ENCODE results near the gene LRRC25.
"Not testable (repeated sequence)": the region's sequence is repeated elsewhere in the genome, so short reads cannot be mapped to it uniquely, and the experiment has no call there.

LRRC25 gene

DNA sequence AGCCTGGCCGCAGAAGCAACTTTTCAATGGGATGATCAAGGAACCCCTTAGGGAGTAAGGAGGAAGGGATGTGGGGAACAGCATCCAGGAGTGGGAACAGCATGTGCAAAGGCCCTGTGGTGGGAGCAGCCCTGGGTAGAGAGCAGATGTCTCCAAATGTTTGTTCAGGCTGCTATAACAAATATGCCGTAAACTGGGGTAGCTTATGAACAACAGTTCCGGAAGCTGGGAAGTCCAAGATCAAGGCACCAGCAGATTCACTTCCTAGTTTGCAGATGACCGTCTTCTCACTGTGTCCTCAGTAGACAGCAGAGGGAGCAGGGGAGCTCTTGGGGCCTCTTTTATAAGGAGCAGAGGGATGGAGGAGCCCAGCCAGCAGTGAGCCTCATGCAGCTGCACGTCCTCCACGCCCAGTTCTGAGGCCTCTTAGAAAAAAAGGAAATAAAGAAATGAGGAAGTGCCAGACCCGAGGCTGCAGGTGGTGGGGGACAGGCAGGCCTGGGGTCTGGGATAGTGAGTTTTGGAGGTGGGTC, 4.2 kb upstream of the LRRC25 start:
- peak; percentile 78 for FAIRE-seq

DNA sequence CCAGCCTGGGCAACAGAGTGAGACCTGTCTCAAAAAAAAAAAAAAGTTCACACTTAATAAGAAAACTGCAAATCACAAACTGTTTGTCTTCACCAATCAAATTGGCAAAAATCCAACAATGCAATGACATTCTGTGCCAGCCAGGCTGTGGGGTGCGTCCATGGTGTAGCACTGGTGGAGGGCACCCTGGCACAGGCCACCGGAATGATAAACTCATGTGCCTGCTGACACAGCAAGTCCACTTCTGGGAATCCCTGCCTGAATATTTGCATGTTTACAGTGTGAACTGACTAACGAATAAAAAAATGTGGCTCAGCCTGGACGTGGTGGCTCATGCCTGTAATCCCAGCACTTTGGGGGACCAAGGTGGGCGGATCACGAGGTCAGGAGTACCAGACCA, 1.6 kb upstream of the LRRC25 start:
- no peak for FAIRE-seq

DNA sequence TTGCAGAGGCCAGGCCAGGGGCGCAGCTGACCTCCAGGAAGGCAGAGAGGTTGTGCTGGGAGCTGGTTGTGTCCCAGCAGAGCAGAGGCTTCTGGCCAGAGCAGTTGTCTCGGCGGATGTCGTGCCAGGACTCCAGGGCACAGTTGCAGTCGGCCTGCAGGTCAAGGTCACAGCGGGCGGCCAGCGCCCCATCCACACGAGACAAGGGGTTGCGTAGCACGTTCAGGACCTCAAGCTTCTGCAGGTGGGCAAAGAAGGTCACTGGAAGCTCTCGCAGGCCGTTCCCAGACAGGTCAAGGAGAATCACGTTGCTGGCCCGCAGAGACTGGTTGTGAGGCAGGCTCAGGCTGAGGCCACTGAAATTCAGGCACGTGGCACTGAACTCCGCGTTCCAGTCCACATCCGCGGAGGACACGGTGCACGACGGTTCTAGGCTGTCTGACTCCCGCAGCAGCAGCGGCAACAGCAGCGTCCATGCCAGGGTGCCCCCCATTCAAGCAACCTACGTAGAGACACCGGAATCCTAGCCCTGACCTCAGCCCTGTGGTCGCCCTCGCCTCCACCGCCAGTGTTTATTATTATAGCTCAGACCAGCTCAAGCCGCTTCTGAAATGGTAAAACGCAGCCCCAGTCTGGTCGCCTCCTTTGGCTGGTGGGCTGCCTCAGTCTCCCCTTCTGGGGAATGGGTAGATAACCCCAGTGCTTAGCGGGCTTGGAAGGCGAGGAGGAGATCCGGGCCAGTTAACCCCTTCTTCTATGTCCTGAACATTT, 766 bp downstream of the LRRC25 start:
- no peak for FAIRE-seq

DNA sequence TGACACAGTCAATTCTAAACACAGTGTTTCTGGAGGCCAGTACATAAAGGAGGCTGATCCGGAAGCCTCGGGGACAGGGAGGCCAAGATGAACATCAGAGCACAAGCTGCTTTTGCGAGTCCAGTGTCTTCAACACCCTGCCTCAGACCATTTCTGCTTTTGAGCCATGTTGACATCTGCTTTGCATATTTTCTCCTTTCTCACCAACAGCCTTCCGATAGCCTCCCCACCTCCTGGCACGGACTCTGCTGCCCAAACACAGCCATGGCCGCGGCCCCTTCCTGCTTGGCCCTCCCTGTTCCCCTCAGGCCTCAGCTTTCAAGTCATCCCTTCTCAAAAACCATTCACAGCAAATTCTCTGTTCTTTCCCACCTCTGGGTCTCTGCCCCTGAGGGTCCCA, 3.6 kb downstream of the LRRC25 start:
- FAIRE-seq: no peak

DNA sequence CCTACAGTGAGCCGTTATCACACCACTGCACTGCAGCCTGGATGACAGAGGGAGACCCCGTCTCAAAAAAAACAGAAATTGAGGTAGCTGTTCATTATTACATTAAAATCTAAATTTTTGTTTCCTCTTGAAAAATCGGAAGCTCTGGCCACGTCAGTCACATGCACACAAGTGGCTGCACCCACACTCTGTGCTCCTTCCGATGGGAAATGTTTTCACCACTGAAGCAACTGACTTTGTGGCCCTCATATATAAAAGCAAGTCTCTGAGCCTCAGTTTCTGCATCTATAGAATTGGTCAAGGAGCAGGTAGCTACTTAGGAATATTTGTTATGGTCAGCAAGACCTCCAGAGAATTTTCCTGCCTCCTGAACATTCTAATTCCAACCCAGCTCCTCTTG, 4.5 kb downstream of the LRRC25 start:
- FAIRE-seq: no peak

DNA sequence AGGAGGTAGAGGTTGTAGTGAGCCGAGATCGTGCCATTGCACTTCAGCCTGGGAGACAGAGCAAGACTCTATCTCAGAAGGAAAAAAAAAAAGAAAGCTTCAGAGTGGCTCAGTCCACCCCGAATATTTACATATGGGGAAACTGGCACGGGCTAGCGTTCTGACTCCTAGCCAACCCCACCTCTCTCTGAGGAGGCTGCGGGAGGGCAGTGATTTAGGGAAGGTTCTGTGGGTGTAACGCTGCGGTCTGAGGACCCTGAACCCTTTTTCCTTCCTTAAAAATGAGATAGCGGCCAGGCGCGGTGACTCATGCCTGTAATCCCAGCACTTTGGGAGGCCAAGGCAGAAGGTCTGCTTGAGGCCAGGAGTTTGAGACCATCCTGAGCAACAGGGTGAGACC, 5.0 kb downstream of the LRRC25 start:
- FAIRE-seq: no peak

DNA sequence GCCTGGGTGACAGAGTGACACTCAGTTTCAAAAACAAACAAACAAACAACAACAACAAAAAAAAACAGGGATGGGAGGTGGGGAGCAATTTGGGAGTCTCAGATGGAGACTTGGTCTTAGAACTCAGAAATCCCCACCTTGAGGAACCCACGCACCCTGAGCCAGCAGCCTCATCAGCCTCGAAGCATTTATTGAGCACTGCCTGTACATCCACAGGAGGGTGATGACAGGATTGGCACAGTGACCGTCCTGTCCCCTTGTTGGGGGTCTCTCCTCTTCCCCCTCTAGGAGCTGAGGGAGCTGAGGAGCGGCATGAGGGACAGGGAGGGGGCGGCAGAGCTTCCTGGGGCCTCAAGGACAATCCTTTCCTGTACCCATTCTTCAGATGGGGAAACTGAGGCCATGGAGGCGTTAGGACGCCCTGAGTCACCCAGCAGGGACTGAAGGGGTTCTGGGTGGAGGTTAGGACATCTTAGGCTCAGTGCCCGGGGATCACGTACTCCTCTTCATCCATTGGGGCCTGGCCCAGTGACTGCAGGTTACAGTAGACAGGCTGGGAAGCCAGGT, 5.8 kb downstream of the LRRC25 start:
- FAIRE-seq: no peak

DNA sequence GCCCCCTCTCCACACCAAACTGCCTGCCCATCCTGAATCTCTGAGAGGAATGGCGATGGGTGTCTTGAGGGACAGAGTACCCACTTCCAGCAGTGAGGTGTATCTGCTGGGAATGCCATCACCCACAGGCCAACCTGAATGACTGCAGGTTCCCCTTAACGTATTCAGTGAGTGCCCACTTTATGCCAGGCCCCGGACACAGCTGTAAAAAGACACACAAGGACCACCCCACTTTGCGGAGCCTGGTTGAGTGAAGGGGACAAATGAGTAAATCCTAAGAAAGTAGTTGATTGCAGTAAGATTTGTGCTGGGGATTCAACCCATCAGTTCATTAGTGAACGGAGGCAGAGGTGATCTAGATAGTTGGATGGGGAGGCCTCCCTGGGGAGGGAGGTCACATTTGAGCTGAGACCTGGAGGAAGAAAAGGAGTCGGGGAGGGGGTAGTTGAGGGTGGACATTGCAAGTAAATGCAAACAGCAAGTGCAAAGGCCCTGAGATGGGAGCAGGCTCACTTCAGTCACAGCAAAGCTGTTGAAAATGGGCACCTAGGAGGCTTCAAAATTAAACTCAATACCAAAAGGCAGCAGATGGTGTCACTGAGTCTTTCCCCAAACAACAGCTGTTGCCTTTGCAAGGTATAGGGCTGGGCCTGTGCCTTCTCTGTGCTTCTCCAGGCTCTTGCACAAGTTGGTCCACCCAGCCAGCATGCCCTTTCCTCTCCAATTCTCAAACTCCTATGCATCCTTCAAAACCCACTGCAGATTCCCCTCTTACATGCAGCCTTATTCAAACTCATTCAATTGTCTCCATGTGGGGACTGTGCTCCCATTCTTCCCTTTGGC, 7.1 kb downstream of the LRRC25 start:
- peak; percentile 90 for FAIRE-seq

DNA sequence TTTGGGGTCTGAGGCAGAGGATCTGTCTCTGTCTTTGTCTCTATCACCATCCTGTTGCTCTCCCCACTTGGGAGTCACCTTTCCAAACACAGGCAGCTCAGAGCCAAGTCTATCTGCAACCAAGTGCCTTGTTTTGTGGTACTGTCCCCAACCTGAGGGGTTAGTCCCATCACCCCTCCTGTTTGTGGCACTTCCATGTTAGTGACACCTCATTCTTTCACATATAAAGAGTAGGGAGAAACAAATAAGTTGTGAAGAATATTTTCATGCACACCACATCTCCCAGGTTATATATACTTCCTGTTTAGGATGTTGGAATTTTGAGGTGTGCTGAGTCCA, 7.7 kb downstream of the LRRC25 start:
- FAIRE-seq: no peak

DNA sequence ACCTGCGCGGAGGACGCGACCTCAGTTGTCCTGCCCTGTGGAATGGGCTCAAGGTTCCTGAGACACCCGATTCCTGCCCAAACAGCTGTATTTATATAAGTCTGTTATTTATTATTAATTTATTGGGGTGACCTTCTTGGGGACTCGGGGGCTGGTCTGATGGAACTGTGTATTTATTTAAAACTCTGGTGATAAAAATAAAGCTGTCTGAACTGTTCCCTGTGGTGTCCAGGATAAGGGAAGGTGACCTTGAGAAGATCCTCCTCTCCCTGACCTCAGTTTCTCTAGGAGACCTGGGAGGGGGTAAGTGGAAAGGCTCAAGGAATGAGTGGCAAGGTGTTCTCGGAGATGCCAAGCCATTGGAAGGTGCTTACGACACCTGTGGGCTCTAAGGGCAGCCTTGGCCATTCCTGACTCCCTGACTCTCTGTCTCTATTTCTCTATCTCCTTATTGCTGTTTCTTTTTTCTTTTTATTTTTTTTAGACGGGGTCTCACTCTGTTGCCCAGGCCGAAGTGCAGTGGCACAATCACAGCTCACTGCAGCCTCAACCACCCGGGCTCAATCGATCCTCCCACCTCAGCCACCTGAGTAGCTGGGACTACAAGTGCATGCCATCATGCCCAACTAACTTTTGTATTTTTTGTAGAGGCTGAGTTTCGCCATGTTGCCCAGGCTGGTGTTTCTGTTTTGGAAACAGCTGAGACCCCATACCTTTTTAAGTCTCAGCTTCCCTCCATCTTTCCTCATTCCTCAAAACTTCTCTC, 8.3 kb downstream of the LRRC25 start:
- FAIRE-seq: no peak

DNA sequence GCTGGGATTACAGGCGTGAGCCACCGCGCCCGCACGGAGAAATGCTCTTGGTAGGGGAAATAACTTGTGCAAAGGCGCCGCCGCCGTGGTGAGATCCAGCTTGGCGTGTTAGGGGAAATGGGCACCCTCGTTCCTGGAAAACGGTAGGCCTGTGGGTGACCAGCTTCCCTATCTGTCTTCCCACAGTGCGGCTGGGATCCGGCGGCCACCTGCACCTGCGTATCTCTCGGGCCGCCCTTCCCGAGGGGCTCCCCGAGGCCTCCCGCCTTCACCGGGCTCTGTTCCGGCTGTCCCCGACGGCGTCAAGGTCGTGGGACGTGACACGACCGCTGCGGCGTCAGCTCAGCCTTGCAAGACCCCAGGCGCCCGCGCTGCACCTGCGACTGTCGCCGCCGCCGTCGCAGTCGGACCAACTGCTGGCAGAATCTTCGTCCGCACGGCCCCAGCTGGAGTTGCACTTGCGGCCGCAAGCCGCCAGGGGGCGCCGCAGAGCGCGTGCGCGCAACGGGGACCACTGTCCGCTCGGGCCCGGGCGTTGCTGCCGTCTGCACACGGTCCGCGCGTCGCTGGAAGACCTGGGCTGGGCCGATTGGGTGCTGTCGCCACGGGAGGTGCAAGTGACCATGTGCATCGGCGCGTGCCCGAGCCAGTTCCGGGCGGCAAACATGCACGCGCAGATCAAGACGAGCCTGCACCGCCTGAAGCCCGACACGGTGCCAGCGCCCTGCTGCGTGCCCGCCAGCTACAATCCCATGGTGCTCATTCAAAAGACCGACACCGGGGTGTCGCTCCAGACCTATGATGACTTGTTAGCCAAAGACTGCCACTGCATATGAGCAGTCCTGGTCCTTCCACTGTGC, 9.1 kb downstream of the LRRC25 start:
- FAIRE-seq: no peak

DNA sequence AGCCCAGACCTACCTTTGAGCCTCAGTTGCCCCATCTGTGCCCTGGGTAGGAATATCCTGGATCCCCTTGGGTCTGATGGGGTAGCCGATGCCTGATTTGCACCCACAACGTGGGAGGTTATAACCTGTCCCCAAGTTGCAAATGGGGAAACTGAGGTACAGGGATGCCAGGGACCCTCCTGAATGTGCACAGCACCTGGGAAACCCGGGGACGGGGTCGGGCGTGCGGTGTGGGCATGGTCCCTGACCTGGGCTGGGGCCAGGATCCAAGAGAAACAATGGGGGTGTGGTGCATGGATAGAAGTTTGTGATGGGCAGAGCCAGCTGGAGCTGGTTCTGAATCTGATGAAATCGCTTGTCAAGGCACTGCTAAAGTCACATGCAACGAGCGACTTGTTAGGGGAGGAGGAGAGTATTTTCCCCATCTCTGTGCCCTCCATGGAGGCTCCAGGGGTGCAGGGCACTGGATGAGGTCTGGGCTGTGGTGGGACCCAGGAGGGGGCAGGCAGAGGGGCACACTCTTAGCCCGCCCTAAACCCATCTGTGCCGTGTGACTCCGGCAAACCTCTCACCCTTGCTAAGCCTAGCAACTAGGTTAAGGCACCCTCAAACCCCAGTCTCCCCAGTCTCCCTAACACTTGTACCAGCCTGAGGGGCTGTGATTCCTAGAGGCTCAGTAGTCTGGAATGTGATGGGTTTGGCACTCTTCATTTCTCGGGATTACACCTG, 10.7 kb downstream of the LRRC25 start:
- FAIRE-seq: no peak

DNA sequence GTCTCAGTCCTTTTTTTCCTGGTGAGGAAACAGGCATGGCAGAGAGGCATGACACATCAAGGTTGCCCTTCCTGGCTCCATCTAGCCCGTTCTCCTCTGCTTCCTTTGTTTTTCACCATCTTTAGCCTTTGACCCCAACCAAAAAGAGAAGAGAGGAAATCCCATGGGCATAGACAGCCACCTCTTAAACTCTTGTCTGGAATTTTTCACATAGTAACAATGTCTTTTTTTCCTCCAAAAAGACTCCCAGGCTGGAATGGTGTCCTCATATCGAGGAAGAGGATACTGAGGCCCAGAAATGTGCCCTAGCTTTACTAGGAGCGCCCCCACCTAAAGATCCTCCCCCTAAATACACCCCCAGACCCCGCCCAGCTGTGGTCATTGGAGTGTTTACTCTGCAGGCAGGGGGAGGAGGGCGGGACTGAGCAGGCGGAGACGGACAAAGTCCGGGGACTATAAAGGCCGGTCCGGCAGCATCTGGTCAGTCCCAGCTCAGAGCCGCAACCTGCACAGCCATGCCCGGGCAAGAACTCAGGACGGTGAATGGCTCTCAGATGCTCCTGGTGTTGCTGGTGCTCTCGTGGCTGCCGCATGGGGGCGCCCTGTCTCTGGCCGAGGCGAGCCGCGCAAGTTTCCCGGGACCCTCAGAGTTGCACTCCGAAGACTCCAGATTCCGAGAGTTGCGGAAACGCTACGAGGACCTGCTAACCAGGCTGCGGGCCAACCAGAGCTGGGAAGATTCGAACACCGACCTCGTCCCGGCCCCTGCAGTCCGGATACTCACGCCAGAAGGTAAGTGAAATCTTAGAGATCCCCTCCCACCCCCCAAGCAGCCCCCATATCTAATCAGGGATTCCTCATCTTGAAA, 11.5 kb downstream of the LRRC25 start, which contains the start of gene GDF15:
TSS of gene GDF15 (plus strand) at position 484 of the 868 bp plus-strand sequence. CDS start at position 516, 32 bp downstream.
- FAIRE-seq: peak; percentile 96

DNA sequence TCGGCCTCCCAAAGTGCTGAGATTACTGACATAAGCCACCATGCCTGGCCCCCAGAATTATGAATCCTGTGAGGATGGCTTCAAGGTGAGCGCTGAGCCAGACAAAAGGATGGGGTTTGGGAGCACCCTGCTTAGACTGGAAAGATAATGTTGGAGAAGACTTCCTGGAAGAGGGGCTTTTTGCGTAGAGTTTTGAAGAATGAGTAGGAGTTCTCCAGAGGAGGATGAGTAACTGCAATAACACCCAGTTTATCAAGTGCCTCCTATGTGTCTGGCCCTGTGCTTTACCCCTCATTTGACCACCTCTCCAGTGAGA, 12.1 kb downstream of the LRRC25 start:
- no peak for FAIRE-seq

DNA sequence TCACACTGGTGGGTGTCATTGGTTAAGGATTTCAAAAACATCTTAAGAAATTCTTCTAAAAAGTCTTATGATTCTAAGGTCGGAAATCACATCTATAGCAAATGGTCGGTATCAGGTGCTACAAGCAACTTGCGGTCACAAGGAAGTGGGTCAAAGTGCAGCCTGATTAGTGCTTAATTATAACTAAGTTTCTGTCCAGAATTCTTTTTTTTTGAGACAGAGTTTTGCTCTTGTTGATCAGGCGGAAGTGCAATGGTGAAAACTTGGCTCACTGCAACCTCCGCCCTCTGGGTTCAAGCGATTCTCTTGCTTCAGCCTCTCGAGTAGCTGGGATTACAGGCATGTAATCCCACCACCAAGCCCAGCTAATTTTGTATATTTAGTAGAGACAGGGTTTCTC, 12.6 kb downstream of the LRRC25 start:
- no peak for FAIRE-seq

DNA sequence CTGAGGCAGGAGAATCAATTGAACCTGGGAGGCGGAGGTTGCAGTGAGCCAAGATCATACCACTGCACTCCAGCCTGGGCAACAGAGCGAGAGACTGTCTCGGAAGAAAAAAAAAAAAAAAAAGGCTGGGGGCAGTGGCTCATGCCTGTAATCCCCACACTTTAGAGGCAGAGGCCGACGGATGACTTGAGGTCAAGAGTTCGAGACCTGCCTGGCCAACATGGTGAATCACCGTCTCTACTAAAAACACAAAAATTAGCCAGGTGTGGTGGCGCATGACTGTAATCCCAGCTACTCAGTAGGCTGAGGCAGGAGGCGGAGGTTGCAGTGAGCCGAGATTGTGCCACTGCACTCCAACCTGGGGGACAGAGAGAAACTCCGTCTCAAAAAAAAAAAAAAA, 13.8 kb downstream of the LRRC25 start:
- FAIRE-seq: not testable (repeated sequence)

DNA sequence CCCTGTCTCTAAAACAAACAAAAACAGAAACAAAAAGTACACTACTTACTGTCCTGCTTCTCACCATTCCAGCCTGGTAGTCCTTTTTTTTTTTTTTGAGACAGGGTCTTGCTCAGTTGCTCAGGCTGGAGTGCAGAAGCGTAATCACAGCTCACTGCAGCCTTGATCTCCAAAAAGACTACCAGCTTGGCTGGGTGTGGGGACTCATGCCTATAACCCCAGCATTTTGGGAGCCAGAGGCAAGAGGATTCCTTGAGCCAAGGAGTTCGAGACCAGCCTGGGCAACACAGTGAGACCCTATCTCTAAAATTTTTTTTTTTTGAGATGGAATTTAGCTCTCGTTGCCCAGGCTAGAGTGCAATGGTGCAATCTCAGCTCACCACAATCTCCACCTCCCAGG, 16.6 kb downstream of the LRRC25 start:
- FAIRE-seq: no peak

DNA sequence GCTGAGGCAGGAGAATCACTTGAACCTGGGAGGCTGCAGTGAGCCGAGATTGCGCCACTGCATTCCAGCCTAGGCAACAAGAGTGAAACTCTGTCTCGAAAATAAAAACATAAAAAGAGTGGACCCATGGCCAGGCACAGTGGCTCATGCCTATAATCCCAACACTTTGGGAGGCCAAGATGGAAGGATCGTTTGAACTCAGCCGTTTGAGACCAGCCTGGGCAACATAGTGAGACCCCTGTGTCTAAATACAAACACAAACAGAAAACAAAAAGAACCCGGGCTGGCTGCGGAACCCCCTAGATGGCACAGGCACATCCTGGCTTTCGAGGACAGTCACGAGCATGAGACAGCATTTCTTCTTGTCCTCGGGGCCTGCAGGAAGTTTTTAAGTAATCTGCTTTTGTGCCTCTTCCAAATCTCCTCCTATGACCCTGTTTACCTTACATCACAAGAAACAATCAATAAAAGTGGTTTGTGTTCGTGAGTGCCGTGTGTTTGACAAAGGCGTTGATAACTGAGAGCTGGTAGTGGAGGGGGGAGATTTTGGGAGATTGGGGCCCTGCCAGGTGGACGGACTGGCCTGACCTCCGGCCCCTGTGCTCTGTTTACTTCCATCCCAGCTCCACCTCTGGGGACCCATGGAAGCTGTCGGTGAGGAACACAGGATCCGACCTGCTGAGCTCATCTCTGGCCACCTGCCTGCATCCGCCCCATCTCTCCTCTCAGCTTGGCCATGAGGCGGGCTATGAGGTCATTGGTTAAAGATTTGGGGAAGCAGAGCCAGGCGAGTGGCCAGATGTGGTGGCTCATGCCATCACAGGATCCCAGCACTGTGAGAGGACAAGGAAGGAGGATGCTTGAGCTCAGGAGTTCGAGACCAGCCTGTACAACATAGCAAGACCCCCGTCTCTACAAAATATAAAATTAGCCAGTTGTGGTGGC, 17.3 kb downstream of the LRRC25 start:
- FAIRE-seq: no peak

DNA sequence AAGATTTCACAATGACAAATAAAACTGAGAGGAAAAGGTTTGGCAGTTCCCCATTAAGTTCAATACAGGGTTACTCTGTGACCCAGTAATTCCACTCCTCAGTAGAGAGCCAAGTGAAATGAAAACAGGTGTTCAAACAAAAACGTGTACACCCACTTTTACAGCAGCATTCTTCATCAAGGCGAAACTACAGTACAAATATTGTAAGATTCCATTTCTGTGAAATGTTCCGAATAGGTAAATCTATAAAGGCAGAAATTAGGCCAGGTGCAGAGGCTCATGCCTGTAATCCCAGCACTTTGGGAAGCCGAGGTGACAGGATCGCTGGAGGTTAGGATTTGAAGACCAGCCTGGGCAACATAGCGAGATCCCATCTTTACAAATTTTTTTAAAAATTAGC, 20.4 kb downstream of the LRRC25 start:
- no peak for FAIRE-seq
